ENCODE results near the gene PDE11A.
"Not testable (repeated sequence)": the region's sequence is repeated elsewhere in the genome, so short reads cannot be mapped to it uniquely, and the experiment has no call there.

Gene PDE11A

GRCh38 chr2:178066890-178067669, 5.5 kb downstream of the PDE11A start:
- TF ChIP-seq GATA1 (IDR thresholded peaks at IDR 0.05; ENCODE audit: low read depth, low read length) (no peak), POLR2A (IDR thresholded peaks at IDR 0.05; ENCODE audit: low read length) (no peak)

DNA sequence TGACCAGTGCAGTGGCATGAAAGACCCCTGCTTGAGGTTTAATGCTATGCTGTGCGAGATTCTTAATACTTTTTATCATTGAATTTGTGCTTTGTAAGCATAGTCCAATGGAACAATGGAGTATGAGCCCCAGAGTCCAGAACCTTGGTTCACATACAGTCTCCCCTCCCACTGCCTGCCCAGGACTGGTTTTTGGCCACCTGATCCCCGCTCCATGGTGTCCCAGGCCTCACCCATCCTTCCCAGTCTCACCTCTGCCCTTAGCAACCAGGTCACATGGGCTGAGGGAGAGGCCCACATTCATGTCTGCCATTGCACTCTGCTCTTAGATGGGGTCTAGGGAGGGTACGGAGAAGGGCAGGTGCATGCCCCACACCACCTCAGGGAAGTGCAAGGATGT, 6.3 kb downstream of the PDE11A start:
- TF ChIP-seq GATA1 (IDR thresholded peaks at IDR 0.05; ENCODE audit: low read depth, low read length) (no peak), POLR2A (IDR thresholded peaks at IDR 0.05; ENCODE audit: low read length) (no peak)
- DNase-seq: no peak

More at GRCh38 chr2:178066890-178067669, 5.5 kb downstream of the PDE11A start:
- no peak for DNase-seq

DNA sequence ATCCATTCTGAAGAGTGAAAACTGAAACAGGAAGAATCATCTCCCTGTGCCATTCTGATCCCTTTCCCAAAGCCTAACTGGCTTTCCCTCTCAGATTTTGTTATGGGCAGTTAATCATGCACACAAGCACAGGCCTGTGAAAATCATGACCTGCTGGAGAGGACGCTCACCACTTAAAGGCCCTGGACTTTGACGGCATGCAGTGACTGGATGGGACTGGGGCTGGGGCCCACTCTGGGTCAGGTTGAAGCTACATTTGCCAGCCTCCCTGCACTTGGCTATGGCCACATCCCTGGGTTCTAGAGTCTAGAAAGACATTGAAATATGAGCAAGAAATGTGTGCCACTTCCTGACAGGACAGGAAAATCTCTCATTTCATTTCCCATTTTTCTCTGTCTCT, 12.9 kb downstream of the PDE11A start:
- DNase-seq: no peak

GRCh38 chr2:178059111-178059510, 13.5 kb downstream of the PDE11A start:
- TF ChIP-seq POLR2A (IDR thresholded peaks at IDR 0.05; ENCODE audit: low read length): no peak
- no peak for TF ChIP-seq GATA1 (IDR thresholded peaks at IDR 0.05; ENCODE audit: low read depth, low read length)
- DNase-seq: no peak

More for the DNA sequence above, 12.9 kb downstream of the PDE11A start:
- TF ChIP-seq POLR2A (IDR thresholded peaks at IDR 0.05; ENCODE audit: low read length) (no peak), GATA1 (IDR thresholded peaks at IDR 0.05; ENCODE audit: low read depth, low read length) (no peak)

- TF ChIP-seq POLR2A (IDR thresholded peaks at IDR 0.05; ENCODE audit: low read length): no peak
- no peak for TF ChIP-seq GATA1 (IDR thresholded peaks at IDR 0.05; ENCODE audit: low read depth, low read length)
- DNase-seq: no peak
These were observed 15.3 kb downstream of the PDE11A start for GRCh38 chr2:178057179-178057680.

GRCh38 chr2:178056345-178056744, 16.2 kb downstream of the PDE11A start:
- TF ChIP-seq GATA1 (IDR thresholded peaks at IDR 0.05; ENCODE audit: low read depth, low read length): no peak
- no peak for TF ChIP-seq POLR2A (IDR thresholded peaks at IDR 0.05; ENCODE audit: low read length)
- no peak for DNase-seq

- DNase-seq: not testable (repeated sequence)
These were observed 21.3 kb downstream of the PDE11A start for GRCh38 chr2:178051257-178051656.

- DNase-seq: no peak
- TF ChIP-seq POLR2A (IDR thresholded peaks at IDR 0.05; ENCODE audit: low read length) (no peak), GATA1 (IDR thresholded peaks at IDR 0.05; ENCODE audit: low read depth, low read length) (no peak)
These were observed 25.2 kb downstream of the PDE11A start for GRCh38 chr2:178047391-178047790.

GRCh38 chr2:178044836-178045235, 27.7 kb downstream of the PDE11A start:
- no peak for DNase-seq
- no peak for TF ChIP-seq POLR2A (IDR thresholded peaks at IDR 0.05; ENCODE audit: low read length)
- TF ChIP-seq GATA1 (IDR thresholded peaks at IDR 0.05; ENCODE audit: low read depth, low read length): no peak

- TF ChIP-seq GATA1 (IDR thresholded peaks at IDR 0.05; ENCODE audit: low read depth, low read length) (no peak), POLR2A (IDR thresholded peaks at IDR 0.05; ENCODE audit: low read length) (no peak)
- no peak for DNase-seq
These were observed 29.3 kb downstream of the PDE11A start for GRCh38 chr2:178043266-178043665.

- not testable (repeated sequence) for DNase-seq
These were observed 39.0 kb downstream of the PDE11A start for GRCh38 chr2:178033583-178033982.

- TF ChIP-seq POLR2A (IDR thresholded peaks at IDR 0.05; ENCODE audit: low read length) (no peak), GATA1 (IDR thresholded peaks at IDR 0.05; ENCODE audit: low read depth, low read length) (no peak)
- no peak for DNase-seq
These were observed 43.2 kb downstream of the PDE11A start for GRCh38 chr2:178029342-178029741.

- no peak for DNase-seq
- TF ChIP-seq POLR2A (IDR thresholded peaks at IDR 0.05; ENCODE audit: low read length) (no peak), GATA1 (IDR thresholded peaks at IDR 0.05; ENCODE audit: low read depth, low read length) (no peak)
These were observed 46.9 kb downstream of the PDE11A start for GRCh38 chr2:178025551-178026185.

- DNase-seq: no peak
- TF ChIP-seq GATA1 (IDR thresholded peaks at IDR 0.05; ENCODE audit: low read depth, low read length) (no peak), POLR2A (IDR thresholded peaks at IDR 0.05; ENCODE audit: low read length) (no peak)
These were observed 54.4 kb downstream of the PDE11A start for GRCh38 chr2:178018141-178018540.

GRCh38 chr2:178016612-178017011, 56.0 kb downstream of the PDE11A start:
- TF ChIP-seq GATA1 (IDR thresholded peaks at IDR 0.05; ENCODE audit: low read depth, low read length): no peak
- TF ChIP-seq POLR2A (IDR thresholded peaks at IDR 0.05; ENCODE audit: low read length): no peak
- DNase-seq: no peak
